Caco-2 (cell line): ENCODE measurements around the gene KCNQ1OT1. TPM values are rescaled to one million over a fixed set of nuclear protein-coding genes. Genes with fewer than 3 reads are reported as not detected.

Experiments
- BruUV-seq: library from RNA; stranded (reverse); fragments of 400-500 nt; replicated peaks from 2 replicates; lab custom pipeline; 2021; lab: Mats Ljungman, UMichigan
- CTCF ChIA-PET: fragments of 300-600 bp; sonication (Branson Sonifier 250); formaldehyde crosslinking; loops from one replicate; lab custom pipeline; 2022; ENCODE audit warnings: antibody characterized with exemption; lab: Charles Lee
- POLR2A ChIA-PET: fragments of 300-600 bp; sonication (Branson Sonifier 250); formaldehyde crosslinking; loops from one replicate; lab custom pipeline; 2022; ENCODE audit warnings: antibody characterized with exemption; lab: Charles Lee
- DNase-seq, 2 experiments: peaks; one replicate each; pipeline versions ENCODE4 v3.0.0 to v3.0.0-alpha.2; 2020 to 2022
- H3K27me3 ChIP-seq: replicated peaks from 2 replicates; pipeline ENCODE4 v1.6.0; 2011; ENCODE audit warnings: low read length; ENCODE audit not compliant: control insufficient read depth, insufficient read depth
- H3K36me3 ChIP-seq: 2 replicates; pipeline ENCODE4 v1.5.1; 2011; ENCODE audit warnings: low read length; ENCODE audit not compliant: control insufficient read depth, insufficient read depth
- H3K4me1 ChIP-seq: fragments of 250-450 bp; sonication (Bioruptor Pico); 2 replicates; pipeline ENCODE4 v1.5.1; 2020; ENCODE audit warnings: mild to moderate bottlenecking
- H3K4me3 ChIP-seq: 2 replicates; pipeline ENCODE4 v1.5.1; 2011; ENCODE audit warnings: low read depth, mild to moderate bottlenecking, control low read depth, low read length
- H3K9me3 ChIP-seq: fragments of 250-450 bp; sonication (Bioruptor Pico); 2 replicates; pipeline ENCODE4 v1.5.1; 2020; ENCODE audit warnings: mild to moderate bottlenecking, moderate library complexity
- H3K27ac Mint-ChIP-seq: one replicate; pipeline ENCODE4 v1.8.0; 2022; ENCODE audit warnings: mixed read lengths; ENCODE audit not compliant: unreplicated experiment
- H3K27me3 Mint-ChIP-seq: one replicate; pipeline ENCODE4 v1.8.0; 2022; ENCODE audit warnings: mixed read lengths; ENCODE audit not compliant: insufficient read depth, unreplicated experiment
- H3K36me3 Mint-ChIP-seq: one replicate; pipeline ENCODE4 v1.8.0; 2022; ENCODE audit warnings: mild to moderate bottlenecking, mixed read lengths; ENCODE audit not compliant: insufficient read depth, unreplicated experiment
- H3K4me1 Mint-ChIP-seq: one replicate; pipeline ENCODE4 v1.8.0; 2022; ENCODE audit warnings: low read depth, mixed read lengths; ENCODE audit not compliant: unreplicated experiment
- H3K4me3 Mint-ChIP-seq: one replicate; pipeline ENCODE4 v1.8.0; 2022; ENCODE audit warnings: mild to moderate bottlenecking, moderate library complexity, mixed read lengths; ENCODE audit not compliant: unreplicated experiment
- H3K9me3 Mint-ChIP-seq: one replicate; pipeline ENCODE4 v1.8.0; 2022; ENCODE audit warnings: mixed read lengths; ENCODE audit not compliant: unreplicated experiment
- intact Hi-C: fragments of 100-400 bp; cut with micrococcal nuclease; formaldehyde crosslinking; loops from one replicate; pipeline ENCODE4 v1.10.0; 2022; ENCODE audit not compliant: unreplicated experiment
- total RNA-seq: library from RNA; stranded (reverse); gene quantifications from 2 replicates; pipeline ENCODE4 v1.2.3, GENCODE V29; 2022
- TF ChIP-seq, protein P1 (sequence below), 2 experiments: fragments of 200-600 bp in 1 of 2; IDR thresholded peaks; 1 replicate in 1 of 2; 2 replicates in 1 of 2; pipeline versions ENCODE4 v1.5.1 to v1.8.0; 2011 to 2022; ENCODE audit warnings: antibody characterized with exemption in 1 of 2, control low read depth in 1 of 2, inconsistent platforms in 1 of 2, low read depth in 1 of 2, low read length in 1 of 2, mild to moderate bottlenecking in 1 of 2, moderate library complexity in 1 of 2; ENCODE audit not compliant: insufficient read depth in 1 of 2, severe bottlenecking in 1 of 2, unreplicated experiment in 1 of 2

The KCNQ1OT1 gene
- total RNA-seq, 1 experiment from 2014 or later = 7.5 TPM

GRCh38 chr11:2563213-2564007 lies 136.4 kb downstream of the KCNQ1OT1 start:
- peak overlapping the region; percentile 36 for H3K27ac Mint-ChIP-seq
- H3K9me3 ChIP-seq = no peaks in the 10 kb centered on the region
- ChIA-PET POLR2A (interaction anchor here (0.5 kb wide), 1 partner anchor 163 kb away, joined by 3 read pairs; the partner anchor contains the start of gene TSSC4), CTCF (interaction anchor here (1.0 kb wide), 1 partner anchor 30 kb away, joined by 5 read pairs; no protein-coding TSS in a partner anchor)
- no peaks in the 10 kb centered on the region for H3K9me3 Mint-ChIP-seq
- no peaks in the 10 kb centered on the region for H3K36me3 Mint-ChIP-seq
- BruUV-seq = no TSS peak
- TF ChIP-seq, protein P1, sequence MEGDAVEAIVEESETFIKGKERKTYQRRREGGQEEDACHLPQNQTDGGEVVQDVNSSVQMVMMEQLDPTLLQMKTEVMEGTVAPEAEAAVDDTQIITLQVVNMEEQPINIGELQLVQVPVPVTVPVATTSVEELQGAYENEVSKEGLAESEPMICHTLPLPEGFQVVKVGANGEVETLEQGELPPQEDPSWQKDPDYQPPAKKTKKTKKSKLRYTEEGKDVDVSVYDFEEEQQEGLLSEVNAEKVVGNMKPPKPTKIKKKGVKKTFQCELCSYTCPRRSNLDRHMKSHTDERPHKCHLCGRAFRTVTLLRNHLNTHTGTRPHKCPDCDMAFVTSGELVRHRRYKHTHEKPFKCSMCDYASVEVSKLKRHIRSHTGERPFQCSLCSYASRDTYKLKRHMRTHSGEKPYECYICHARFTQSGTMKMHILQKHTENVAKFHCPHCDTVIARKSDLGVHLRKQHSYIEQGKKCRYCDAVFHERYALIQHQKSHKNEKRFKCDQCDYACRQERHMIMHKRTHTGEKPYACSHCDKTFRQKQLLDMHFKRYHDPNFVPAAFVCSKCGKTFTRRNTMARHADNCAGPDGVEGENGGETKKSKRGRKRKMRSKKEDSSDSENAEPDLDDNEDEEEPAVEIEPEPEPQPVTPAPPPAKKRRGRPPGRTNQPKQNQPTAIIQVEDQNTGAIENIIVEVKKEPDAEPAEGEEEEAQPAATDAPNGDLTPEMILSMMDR (IDR thresholded peaks at IDR 0.05; ENCODE audit: insufficient read depth in 1 of 2, low read depth in 1 of 2, low read length in 1 of 2, severe bottlenecking in 1 of 2, unreplicated experiment in 1 of 2) = no peak
- H3K4me1 ChIP-seq = peaks cover 59% of the 10 kb centered on the region
- H3K4me3 ChIP-seq = no peak overlapping the region
- no peak overlapping the region for H3K4me3 Mint-ChIP-seq
- intact Hi-C loops = no loop called here
- H3K27me3 Mint-ChIP-seq = no peaks in the 10 kb centered on the region
- H3K36me3 ChIP-seq = no peaks in the 10 kb centered on the region
- no peaks in the 10 kb centered on the region for H3K4me1 Mint-ChIP-seq
- DNase-seq = peak; percentile 51 to 72
- no peaks in the 10 kb centered on the region for H3K27me3 ChIP-seq

DNA sequence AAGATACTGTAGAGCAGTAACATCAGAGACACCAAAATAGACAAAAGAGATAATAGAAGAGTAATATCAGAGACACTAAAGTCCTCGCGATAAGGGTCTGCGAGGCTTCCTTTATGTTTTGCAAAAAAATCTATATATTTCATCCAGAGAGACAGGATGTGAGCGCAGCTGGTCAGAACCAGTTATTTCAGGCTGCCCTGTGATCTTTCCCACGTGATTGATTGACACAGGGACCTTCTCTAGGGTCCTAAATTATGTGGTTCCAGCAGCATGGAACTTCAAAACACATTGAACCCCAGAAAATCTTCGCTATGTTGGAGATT lies 136.9 kb downstream of the KCNQ1OT1 start:
- H3K27me3 Mint-ChIP-seq = no peaks in the 10 kb centered on the region
- no peaks in the 10 kb centered on the region for H3K36me3 Mint-ChIP-seq
- peak overlapping the region; percentile 36 for H3K27ac Mint-ChIP-seq

More for the DNA sequence above, 136.9 kb downstream of the KCNQ1OT1 start:
- no peaks in the 10 kb centered on the region for H3K9me3 ChIP-seq
- no peak overlapping the region for H3K4me3 ChIP-seq
- intact Hi-C loops = no loop called here
- BruUV-seq = no TSS peak
- Mint-ChIP-seq H3K4me3 (no peak overlapping the region), H3K4me1 (no peaks in the 10 kb centered on the region), H3K9me3 (no peaks in the 10 kb centered on the region)
- H3K36me3 ChIP-seq = no peaks in the 10 kb centered on the region
- ChIA-PET CTCF (no interaction called here), POLR2A (no interaction called here)
- TF ChIP-seq, protein P1 (IDR thresholded peaks at IDR 0.05; ENCODE audit: insufficient read depth in 1 of 2, low read depth in 1 of 2, low read length in 1 of 2, severe bottlenecking in 1 of 2, unreplicated experiment in 1 of 2) = no peak
- H3K27me3 ChIP-seq = no peaks in the 10 kb centered on the region
- no peak for DNase-seq
- H3K4me1 ChIP-seq = peaks cover 57% of the 10 kb centered on the region
